GM12874 (cell line): Measurements from ENCODE around the gene CDK19.

Source experiments
- TF ChIP-seq, protein P1 (sequence below): IDR thresholded peaks from 2 replicates; pipeline ENCODE4 v1.5.1; 2011; ENCODE audit warnings: low read depth, mild to moderate bottlenecking, control low read depth, low read length, moderate library complexity; ENCODE audit not compliant: insufficient read depth

Gene CDK19

DNA sequence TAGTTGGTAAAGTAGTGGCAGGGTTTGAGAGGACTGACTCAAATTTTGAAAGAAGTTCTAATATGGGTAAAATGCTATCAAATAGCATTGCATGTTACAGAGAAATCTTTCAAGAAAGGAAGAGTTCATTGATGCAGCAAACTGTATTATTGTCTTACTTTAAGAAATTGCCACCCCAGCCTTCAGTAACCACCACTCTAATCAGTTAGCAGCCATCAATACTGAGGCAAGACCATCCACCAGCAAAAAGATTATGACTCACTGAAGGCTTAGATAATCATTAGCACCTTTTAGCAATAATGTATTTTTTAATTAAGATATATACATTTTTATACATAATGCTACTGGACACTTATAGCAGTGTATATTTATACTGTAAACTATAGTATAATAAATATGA lies 138.9 kb downstream of the CDK19 start:
- TF ChIP-seq, protein P1, sequence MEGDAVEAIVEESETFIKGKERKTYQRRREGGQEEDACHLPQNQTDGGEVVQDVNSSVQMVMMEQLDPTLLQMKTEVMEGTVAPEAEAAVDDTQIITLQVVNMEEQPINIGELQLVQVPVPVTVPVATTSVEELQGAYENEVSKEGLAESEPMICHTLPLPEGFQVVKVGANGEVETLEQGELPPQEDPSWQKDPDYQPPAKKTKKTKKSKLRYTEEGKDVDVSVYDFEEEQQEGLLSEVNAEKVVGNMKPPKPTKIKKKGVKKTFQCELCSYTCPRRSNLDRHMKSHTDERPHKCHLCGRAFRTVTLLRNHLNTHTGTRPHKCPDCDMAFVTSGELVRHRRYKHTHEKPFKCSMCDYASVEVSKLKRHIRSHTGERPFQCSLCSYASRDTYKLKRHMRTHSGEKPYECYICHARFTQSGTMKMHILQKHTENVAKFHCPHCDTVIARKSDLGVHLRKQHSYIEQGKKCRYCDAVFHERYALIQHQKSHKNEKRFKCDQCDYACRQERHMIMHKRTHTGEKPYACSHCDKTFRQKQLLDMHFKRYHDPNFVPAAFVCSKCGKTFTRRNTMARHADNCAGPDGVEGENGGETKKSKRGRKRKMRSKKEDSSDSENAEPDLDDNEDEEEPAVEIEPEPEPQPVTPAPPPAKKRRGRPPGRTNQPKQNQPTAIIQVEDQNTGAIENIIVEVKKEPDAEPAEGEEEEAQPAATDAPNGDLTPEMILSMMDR, result no peak

DNA sequence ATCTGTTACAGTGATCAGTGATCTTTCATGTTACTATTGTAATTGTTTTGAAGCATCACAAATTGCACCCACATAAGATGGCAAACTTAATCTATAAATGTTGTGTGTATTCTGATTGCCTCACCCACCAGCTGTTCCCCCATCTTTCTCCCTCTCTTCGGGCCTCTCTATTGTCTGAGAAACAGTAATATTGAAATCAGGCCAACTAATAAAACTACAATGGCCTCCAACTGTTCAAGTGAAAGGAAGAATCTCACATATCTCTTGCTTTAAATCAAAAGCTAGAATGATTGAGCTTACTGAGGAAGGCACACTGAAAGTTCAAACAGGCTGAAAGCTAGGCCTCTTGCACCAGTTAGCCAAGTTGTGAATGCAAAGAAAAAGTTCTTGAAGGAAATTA lies 141.2 kb downstream of the CDK19 start:
- TF ChIP-seq, protein P1, result no peak

DNA sequence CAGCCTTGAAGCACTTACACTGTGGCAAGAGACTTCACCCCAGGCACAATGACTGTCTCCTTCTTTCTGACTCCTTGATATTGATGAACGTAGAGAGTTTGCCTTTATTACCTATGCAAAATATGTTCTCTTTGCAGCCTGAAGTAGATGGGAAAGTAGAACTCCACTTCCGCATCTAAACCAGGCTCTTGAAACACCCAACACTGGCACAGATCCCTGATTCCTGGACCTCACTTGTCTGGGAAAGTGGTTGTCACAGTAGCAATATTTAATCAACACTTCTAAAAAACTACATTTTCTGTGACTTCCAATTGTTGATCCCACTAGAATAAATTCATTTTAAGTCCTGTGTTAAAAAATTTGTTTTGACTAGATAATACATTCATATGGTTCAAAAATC lies 143.1 kb downstream of the CDK19 start:
- TF ChIP-seq, protein P1, result no peak

DNA sequence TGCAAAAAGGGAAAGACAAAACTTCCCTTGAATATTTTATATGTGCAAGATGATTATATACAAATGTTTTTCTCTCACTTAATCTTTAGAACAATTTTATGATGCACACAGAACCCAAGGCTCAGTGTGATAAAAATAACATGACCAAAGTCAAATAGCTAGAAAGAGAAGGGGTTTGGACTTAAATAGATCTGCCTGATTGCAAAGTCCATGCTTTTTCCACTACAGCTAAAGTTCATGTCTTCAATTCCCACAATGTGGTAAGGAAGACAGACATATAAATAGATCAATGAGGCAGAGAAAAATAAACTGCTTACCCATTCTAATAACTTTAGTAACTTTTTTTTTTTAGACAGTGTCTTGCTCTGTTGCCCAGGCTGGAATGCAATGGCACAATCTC lies 143.8 kb downstream of the CDK19 start:
- TF ChIP-seq, protein P1, result no peak

DNA sequence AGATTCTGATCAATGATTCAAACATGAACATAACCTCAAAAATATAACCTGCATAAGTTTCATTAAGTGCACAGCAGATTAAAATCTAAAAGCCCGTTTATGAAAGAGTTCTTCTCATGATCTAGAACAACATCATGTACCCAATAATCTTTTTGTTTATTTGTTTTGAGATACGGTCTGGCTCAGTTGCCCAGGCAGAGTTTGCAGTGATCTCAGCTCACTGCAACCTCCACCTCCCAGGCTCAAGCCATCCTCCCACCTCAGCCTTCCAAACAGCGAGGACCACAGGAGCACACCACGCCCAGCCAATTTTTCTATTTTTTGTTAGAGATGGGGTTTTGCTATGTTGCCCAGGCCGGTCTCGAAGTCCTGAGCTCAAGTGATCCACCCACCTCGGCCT lies 149.7 kb downstream of the CDK19 start:
- TF ChIP-seq, protein P1, result no peak

DNA sequence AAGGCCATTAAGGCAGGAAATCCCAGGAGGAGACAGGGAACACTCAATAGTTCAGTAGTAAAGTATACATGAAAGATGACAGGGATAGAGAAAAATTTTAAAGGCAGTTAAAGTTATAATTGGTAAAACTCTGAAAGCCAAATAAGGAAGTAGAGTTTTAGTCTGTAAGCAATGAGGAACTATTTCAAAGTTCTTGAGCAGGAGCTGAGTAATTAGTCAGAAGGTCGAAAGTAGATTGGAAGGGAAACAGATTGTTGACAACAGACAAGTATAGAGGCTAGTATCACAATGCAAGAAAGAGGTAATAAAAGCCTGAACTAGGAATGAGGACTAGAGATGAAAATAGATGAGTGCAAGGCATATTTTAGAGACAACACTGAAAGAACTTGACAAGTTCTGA lies 150.3 kb downstream of the CDK19 start:
- TF ChIP-seq, protein P1, result no peak

DNA sequence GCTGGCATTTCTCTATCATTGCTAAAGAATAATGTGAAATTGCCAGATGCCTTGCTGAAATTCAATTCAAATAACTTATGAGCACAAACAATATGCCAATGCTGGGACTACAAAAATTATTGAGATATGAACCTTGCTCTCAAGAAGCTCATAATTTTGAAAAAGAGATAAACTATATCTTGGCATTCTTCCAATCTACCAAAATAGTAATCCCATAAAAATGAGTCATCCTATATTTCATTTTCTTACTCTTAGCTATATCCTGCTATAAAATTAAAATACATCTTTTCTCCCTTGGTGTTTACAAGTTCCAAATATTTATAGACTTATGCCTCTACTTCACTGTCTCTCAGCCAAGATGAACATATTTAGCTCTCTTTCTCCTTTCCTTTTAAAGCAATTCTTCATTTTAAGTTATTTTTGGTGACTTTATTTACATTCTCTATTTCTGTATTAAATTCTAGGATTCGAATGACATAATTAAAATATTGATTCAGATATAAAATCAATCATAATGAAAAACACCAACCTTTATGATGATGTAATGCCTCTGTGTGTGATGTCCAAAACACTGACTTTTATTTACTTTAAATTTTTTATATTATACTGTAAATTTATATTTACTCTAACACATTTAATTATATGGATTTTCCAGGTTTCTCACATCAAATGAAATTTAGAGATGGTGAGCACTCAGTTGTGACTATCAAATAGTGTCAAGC lies 152.6 kb downstream of the CDK19 start:
- TF ChIP-seq, protein P1, result no peak
